ENCODE results near the gene THADA.

The THADA gene

DNA sequence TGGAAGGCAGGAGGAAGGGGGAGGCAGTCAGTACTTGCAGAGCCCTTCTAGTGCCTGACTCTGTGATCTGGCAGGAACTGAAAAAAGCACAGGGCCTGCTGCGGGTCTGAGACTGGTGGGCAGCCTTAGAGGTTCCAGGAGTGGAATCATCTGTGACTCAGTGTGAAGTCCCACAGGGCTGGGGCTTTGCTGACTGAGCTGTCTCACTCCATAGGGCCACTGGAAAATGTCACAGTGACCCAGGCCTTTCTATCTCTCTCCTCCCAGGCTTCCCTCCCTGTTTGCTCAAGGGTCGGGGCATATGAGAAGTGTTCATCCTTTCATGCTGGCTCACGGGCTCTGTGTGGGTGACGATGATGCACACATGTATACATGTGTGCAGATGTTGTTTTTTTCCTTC, 322.3 kb downstream of the THADA start:
- Histone ChIP-seq H3K36me3 (ENCODE audit: insufficient read depth, insufficient read length, low read length) (peaks cover 8% of the 10 kb centered on the region), H3K27me3 (ENCODE audit: insufficient read depth, insufficient read length) (no peaks in the 10 kb centered on the region), H3K4me1 (ENCODE audit: insufficient read depth, insufficient read length) (peaks cover 8% of the 10 kb centered on the region), H3K9ac (ENCODE audit: insufficient read length, low read depth) (no peak overlapping the region), H3K4me3 (ENCODE audit: insufficient read length, low read depth) (no peak overlapping the region), H3K9me3 (ENCODE audit: insufficient read depth, low read length) (no peaks in the 10 kb centered on the region)
- TF ChIP-seq SUZ12 (IDR thresholded peaks at IDR 0.05; ENCODE audit: extremely low read depth, insufficient read depth, insufficient read length) = no peak
- no peak for TF ChIP-seq ZNF274 (IDR thresholded peaks at IDR 0.05; ENCODE audit: low read depth, low read length)
- no peak for TF ChIP-seq YY1 (IDR thresholded peaks at IDR 0.05; ENCODE audit: insufficient read depth, insufficient read length)
- DNase-seq (ENCODE audit: low read depth, low spot score) = no peak

DNA sequence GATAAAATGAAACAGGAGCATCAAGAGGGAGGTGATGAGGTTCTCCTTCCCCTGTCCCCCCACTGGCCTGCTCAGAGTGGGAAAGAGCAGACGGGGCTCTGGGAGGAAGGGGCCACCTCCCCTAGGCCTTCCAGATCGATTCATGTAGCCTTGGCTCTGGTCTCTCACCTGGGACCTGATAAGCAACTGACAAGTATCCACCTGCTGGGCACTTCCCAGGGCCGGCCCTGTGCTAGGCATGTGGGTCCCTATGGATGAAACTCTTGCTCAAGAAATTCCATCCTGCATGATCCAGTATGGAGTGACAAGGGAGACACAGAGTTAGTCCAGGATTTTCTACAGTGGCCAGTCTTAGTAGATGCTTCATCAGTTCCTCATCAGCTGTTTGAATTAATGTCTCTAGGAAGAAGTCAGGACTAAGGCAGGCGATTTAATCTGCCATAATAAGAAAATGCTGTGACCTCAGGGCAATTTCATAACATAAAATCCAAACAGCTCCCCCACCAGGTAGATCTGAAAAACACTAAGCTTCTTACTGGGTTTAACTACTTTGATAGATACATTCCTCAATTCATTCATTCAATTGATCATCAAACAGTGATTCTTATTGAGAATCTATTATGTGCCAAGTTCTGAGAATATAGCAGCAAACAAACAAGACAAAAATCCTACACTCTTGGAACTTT, 324.8 kb downstream of the THADA start:
- peaks cover 8% of the 10 kb centered on the region for H3K36me3 ChIP-seq (ENCODE audit: insufficient read depth, insufficient read length, low read length)
- no peak for TF ChIP-seq YY1 (IDR thresholded peaks at IDR 0.05; ENCODE audit: insufficient read depth, insufficient read length)
- no peak for TF ChIP-seq SUZ12 (IDR thresholded peaks at IDR 0.05; ENCODE audit: extremely low read depth, insufficient read depth, insufficient read length)
- no peak for TF ChIP-seq ZNF274 (IDR thresholded peaks at IDR 0.05; ENCODE audit: low read depth, low read length)

GRCh38 chr2:43270461-43270860, 325.4 kb downstream of the THADA start:
- no peaks in the 10 kb centered on the region for H3K27me3 ChIP-seq (ENCODE audit: insufficient read depth, insufficient read length)
- no peak overlapping the region for H3K4me3 ChIP-seq (ENCODE audit: insufficient read length, low read depth)
- no peaks in the 10 kb centered on the region for H3K9me3 ChIP-seq (ENCODE audit: insufficient read depth, low read length)
- TF ChIP-seq ZNF274 (IDR thresholded peaks at IDR 0.05; ENCODE audit: low read depth, low read length) = no peak
- TF ChIP-seq SUZ12 (IDR thresholded peaks at IDR 0.05; ENCODE audit: extremely low read depth, insufficient read depth, insufficient read length) = no peak
- no peak for TF ChIP-seq YY1 (IDR thresholded peaks at IDR 0.05; ENCODE audit: insufficient read depth, insufficient read length)
- no peak for DNase-seq (ENCODE audit: low read depth, low spot score)
- peaks cover 8% of the 10 kb centered on the region for H3K36me3 ChIP-seq (ENCODE audit: insufficient read depth, insufficient read length, low read length)
- peaks cover 3% of the 10 kb centered on the region for H3K4me1 ChIP-seq (ENCODE audit: insufficient read depth, insufficient read length)
- H3K9ac ChIP-seq (ENCODE audit: insufficient read length, low read depth) = no peak overlapping the region

More for the DNA sequence above, 324.8 kb downstream of the THADA start:
- H3K9ac ChIP-seq (ENCODE audit: insufficient read length, low read depth) = no peak overlapping the region
- DNase-seq (ENCODE audit: low read depth, low spot score) = no peak
- H3K27me3 ChIP-seq (ENCODE audit: insufficient read depth, insufficient read length) = no peaks in the 10 kb centered on the region
- H3K9me3 ChIP-seq (ENCODE audit: insufficient read depth, low read length) = no peaks in the 10 kb centered on the region
- no peak overlapping the region for H3K4me3 ChIP-seq (ENCODE audit: insufficient read length, low read depth)
- H3K4me1 ChIP-seq (ENCODE audit: insufficient read depth, insufficient read length) = peaks cover 3% of the 10 kb centered on the region

DNA sequence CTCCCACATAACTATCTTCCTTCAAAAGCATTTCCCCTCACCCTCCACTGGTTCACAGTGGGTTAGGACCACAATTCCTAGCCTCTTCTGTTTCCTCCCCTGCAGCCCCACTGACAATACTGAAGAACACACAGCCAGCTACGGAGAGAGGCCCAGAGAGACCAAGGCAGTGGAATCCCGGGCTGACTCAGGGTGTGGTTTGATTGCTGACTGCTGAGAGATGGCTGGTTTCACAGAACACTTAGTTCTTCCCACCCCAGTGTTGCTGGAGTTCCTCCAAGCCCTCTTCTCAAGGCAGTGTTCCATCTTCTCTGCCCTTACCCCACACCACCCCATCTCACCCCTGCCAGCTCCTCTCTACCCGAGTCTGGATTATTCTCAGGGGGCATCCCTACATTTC, 326.1 kb downstream of the THADA start:
- DNase-seq (ENCODE audit: low read depth, low spot score) = no peak
- TF ChIP-seq YY1 (IDR thresholded peaks at IDR 0.05; ENCODE audit: insufficient read depth, insufficient read length) (no peak), SUZ12 (IDR thresholded peaks at IDR 0.05; ENCODE audit: extremely low read depth, insufficient read depth, insufficient read length) (no peak), ZNF274 (IDR thresholded peaks at IDR 0.05; ENCODE audit: low read depth, low read length) (no peak)
- Histone ChIP-seq H3K4me1 (ENCODE audit: insufficient read depth, insufficient read length) (peaks cover 3% of the 10 kb centered on the region), H3K4me3 (ENCODE audit: insufficient read length, low read depth) (no peak overlapping the region), H3K36me3 (ENCODE audit: insufficient read depth, insufficient read length, low read length) (peaks cover 8% of the 10 kb centered on the region), H3K27me3 (ENCODE audit: insufficient read depth, insufficient read length) (no peaks in the 10 kb centered on the region), H3K9me3 (ENCODE audit: insufficient read depth, low read length) (no peaks in the 10 kb centered on the region), H3K9ac (ENCODE audit: insufficient read length, low read depth) (no peak overlapping the region)

- Histone ChIP-seq H3K9ac (ENCODE audit: insufficient read length, low read depth) (no peak overlapping the region), H3K4me3 (ENCODE audit: insufficient read length, low read depth) (no peak overlapping the region), H3K27me3 (ENCODE audit: insufficient read depth, insufficient read length) (no peaks in the 10 kb centered on the region), H3K4me1 (ENCODE audit: insufficient read depth, insufficient read length) (peaks cover 3% of the 10 kb centered on the region), H3K36me3 (ENCODE audit: insufficient read depth, insufficient read length, low read length) (peaks cover 8% of the 10 kb centered on the region), H3K9me3 (ENCODE audit: insufficient read depth, low read length) (no peaks in the 10 kb centered on the region)
- DNase-seq (ENCODE audit: low read depth, low spot score) = no peak
- TF ChIP-seq SUZ12 (IDR thresholded peaks at IDR 0.05; ENCODE audit: extremely low read depth, insufficient read depth, insufficient read length) (no peak), YY1 (IDR thresholded peaks at IDR 0.05; ENCODE audit: insufficient read depth, insufficient read length) (no peak), ZNF274 (IDR thresholded peaks at IDR 0.05; ENCODE audit: low read depth, low read length) (no peak)
Measured at GRCh38 chr2:43269074-43269572, 326.7 kb downstream of the THADA start.

DNA sequence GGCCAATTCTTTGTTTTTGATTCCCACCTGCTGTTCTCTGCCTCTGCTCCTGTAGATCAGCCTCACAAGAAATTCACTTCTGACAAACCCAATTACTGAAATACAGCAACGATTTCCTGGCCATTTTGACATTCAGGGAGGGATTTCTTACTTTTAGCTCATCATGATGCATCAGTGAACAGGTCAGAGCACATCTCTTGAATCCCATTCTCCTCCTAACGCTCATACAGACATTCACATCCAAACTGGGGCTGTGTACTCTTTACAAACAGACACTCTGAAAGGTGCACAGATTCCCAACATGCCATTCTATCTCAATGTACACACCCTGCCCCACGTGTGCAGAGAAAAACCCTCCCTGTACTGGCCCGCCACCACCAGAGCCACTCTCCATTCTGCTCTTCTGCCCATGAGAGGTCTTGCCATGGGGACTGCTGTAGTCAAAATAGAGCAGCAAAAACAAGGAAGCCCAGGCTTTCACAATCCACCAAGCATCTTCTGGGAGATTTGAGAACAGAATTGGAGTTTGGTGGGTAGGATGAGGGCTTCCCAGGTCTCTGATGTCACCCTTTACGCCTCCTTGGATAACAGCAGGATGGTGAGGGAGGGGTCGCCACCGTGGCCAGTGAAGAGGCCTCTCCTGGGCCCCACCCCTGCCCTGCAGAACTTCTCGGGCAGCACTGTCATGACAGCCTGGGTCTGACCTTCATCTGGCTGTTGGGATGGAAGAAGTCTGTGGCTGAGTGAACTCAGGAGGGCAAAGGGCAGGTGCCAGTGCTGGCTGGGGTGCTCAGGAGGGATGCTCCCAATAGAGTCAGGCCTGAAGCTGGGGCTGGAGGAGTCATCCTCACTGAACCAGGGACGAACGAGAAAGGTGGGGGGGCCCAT, 327.5 kb downstream of the THADA start:
- DNase-seq (ENCODE audit: low read depth, low spot score) = no peak
- TF ChIP-seq ZNF274 (IDR thresholded peaks at IDR 0.05; ENCODE audit: low read depth, low read length) = no peak
- TF ChIP-seq SUZ12 (IDR thresholded peaks at IDR 0.05; ENCODE audit: extremely low read depth, insufficient read depth, insufficient read length) = no peak
- TF ChIP-seq YY1 (IDR thresholded peaks at IDR 0.05; ENCODE audit: insufficient read depth, insufficient read length) = no peak
- no peak overlapping the region for H3K9ac ChIP-seq (ENCODE audit: insufficient read length, low read depth)
- H3K4me1 ChIP-seq (ENCODE audit: insufficient read depth, insufficient read length) = peaks cover 3% of the 10 kb centered on the region
- H3K27me3 ChIP-seq (ENCODE audit: insufficient read depth, insufficient read length) = no peaks in the 10 kb centered on the region
- no peaks in the 10 kb centered on the region for H3K9me3 ChIP-seq (ENCODE audit: insufficient read depth, low read length)
- H3K36me3 ChIP-seq (ENCODE audit: insufficient read depth, insufficient read length, low read length) = peaks cover 8% of the 10 kb centered on the region
- no peak overlapping the region for H3K4me3 ChIP-seq (ENCODE audit: insufficient read length, low read depth)

GRCh38 chr2:43267381-43267780, 328.5 kb downstream of the THADA start:
- no peak overlapping the region for H3K4me3 ChIP-seq (ENCODE audit: insufficient read length, low read depth)
- H3K9ac ChIP-seq (ENCODE audit: insufficient read length, low read depth) = no peak overlapping the region
- H3K9me3 ChIP-seq (ENCODE audit: insufficient read depth, low read length) = no peaks in the 10 kb centered on the region
- H3K36me3 ChIP-seq (ENCODE audit: insufficient read depth, insufficient read length, low read length) = peaks cover 13% of the 10 kb centered on the region
- no peak for DNase-seq (ENCODE audit: low read depth, low spot score)
- H3K4me1 ChIP-seq (ENCODE audit: insufficient read depth, insufficient read length) = peaks cover 3% of the 10 kb centered on the region
- TF ChIP-seq ZNF274 (IDR thresholded peaks at IDR 0.05; ENCODE audit: low read depth, low read length) (no peak), YY1 (IDR thresholded peaks at IDR 0.05; ENCODE audit: insufficient read depth, insufficient read length) (no peak), SUZ12 (IDR thresholded peaks at IDR 0.05; ENCODE audit: extremely low read depth, insufficient read depth, insufficient read length) (no peak)
- H3K27me3 ChIP-seq (ENCODE audit: insufficient read depth, insufficient read length) = no peaks in the 10 kb centered on the region

All from NT2/D1 (cell line).